Upper lobe of left lung (tissue), 6 donors: ENCODE data around the gene FLT1. TPM values are rescaled to one million over a fixed set of nuclear protein-coding genes. Genes with fewer than 3 reads are reported as not detected.

ENCODE experiments used
- ATAC-seq, 2 donors: fragments of 200-7000 bp; cut with Tn5 transposase; one replicate each; pipeline ENCODE4 v1.9.1; 2022; ENCODE audit warnings: mild to moderate bottlenecking in 2 of 2, moderate library complexity in 2 of 2; ENCODE audit not compliant: low FRiP score in 2 of 2
- DNase-seq, 2 donors: peaks; one replicate each; pipeline ENCODE4 v3.0.0-alpha.2; 2019 to 2020
- H3K27ac ChIP-seq, 4 donors: fragments of 200-600 bp; sonication (generic); one replicate each; pipeline ENCODE4 v1.5.1; 2016 to 2019
- H3K27me3 ChIP-seq, 4 donors: fragments of 200-600 bp; sonication (generic); one replicate each; pipeline ENCODE4 v1.5.1; 2017 to 2019
- H3K36me3 ChIP-seq, 4 donors: fragments of 200-600 bp; sonication (generic); one replicate each; pipeline ENCODE4 v1.5.1; 2016 to 2019
- H3K4me1 ChIP-seq, 4 donors: fragments of 200-600 bp; sonication (generic); one replicate each; pipeline ENCODE4 v1.5.1; 2018 to 2019
- H3K4me3 ChIP-seq, 4 donors: fragments of 200-600 bp; sonication (generic); one replicate each; pipeline ENCODE4 v1.5.1; 2017 to 2019; ENCODE audit warnings: mild to moderate bottlenecking in 2 of 4, moderate library complexity in 1 of 4
- H3K9me3 ChIP-seq, 4 donors: fragments of 200-600 bp; sonication (generic); one replicate each; pipeline ENCODE4 v1.5.1; 2018 to 2019
- CTCF ChIP-seq, 6 experiments: fragments of 450-650 bp in 4 of 6; fragments of 200-600 bp in 2 of 6; sonication (generic) in 2 of 6; IDR thresholded peaks; one replicate each; pipeline ENCODE4 v1.5.1; 2016 to 2019; ENCODE audit warnings: antibody characterized with exemption in 6 of 6
- EP300 ChIP-seq, 4 donors: sonication (generic); formaldehyde crosslinking; IDR thresholded peaks; one replicate each; pipeline ENCODE4 v1.5.1; 2017; ENCODE audit warnings: antibody characterized with exemption in 4 of 4, control low read depth in 2 of 4
- POLR2A ChIP-seq, 4 donors: fragments of 450-650 bp; IDR thresholded peaks; one replicate each; pipeline ENCODE4 v1.5.1; 2016 to 2017; ENCODE audit warnings: antibody characterized with exemption in 4 of 4, mild to moderate bottlenecking in 2 of 4
- POLR2AphosphoS5 ChIP-seq, 2 donors: sonication (generic); formaldehyde crosslinking; IDR thresholded peaks; one replicate each; pipeline ENCODE4 v1.5.1; 2017; ENCODE audit warnings: antibody characterized with exemption in 2 of 2
- WGBS, 2 donors: methylation state at CpG; one replicate each; pipeline ENCODE4 v1.1.5; 2017 to 2018; 5-methylcytosine and 5-hydroxymethylcytosine counted together
- total RNA-seq, 6 donors: library from RNA; depleted of rRNA in 4 of 6; stranded (reverse); fragments of >200 nt in 4 of 6; gene quantifications; one replicate each; pipeline versions ENCODE4 v1.1.0 to v1.2.1, GENCODE V29; 2016 to 2021
- donor health status: DM: no; HTN: no; CAD: no; lungs with moderate emphysema.
- donor health status: DM: no; HTN: yes; CAD: no; lungs with severe emphysema.

The FLT1 gene
- total RNA-seq, 6 donors from 2014 or later: 20.9 to 47.9 (median 25.5) TPM

- ATAC-seq (peak in 1 of 2 donors; percentile 52), DNase-seq (peak in 1 of 2 donors; percentile 86)
- Histone ChIP-seq H3K4me1 (peaks cover 26 to 35% (median 28%) of the 10 kb centered on the region in 4 donors), H3K9me3 (no peaks in the 10 kb centered on the region), H3K27ac (peak overlapping the region; percentile 84 to 93 (median 88)), H3K4me3 (peak overlapping the region in 3 of 4 donors; percentile 54 to 68 (median 66)), H3K36me3 (no peaks in the 10 kb centered on the region), H3K27me3 (peaks cover 0 to 26% (median 15%) of the 10 kb centered on the region in 4 donors)
- 8 to 9% methylated on average over 25 to 29 of the region's 33 CpGs for WGBS, 2 donors
- peak in 3 of 6 experiments; percentile 18 to 38 (median 36) for TF ChIP-seq CTCF (IDR thresholded peaks at IDR 0.05)
- no peak for TF ChIP-seq POLR2A (IDR thresholded peaks at IDR 0.05)
Observed at GRCh38 chr13:28495538-28496187, 735 bp upstream of the FLT1 start.

- H3K4me3 ChIP-seq: peak overlapping the region; percentile 53 to 68 (median 60)
- TF ChIP-seq POLR2AphosphoS5 (IDR thresholded peaks at IDR 0.05) (no peak), EP300 (IDR thresholded peaks at IDR 0.05) (no peak), POLR2A (IDR thresholded peaks at IDR 0.05) (no peak)
- no peaks in the 10 kb centered on the region for H3K36me3 ChIP-seq
- peak in 1 of 2 donors; percentile 29 for ATAC-seq
- H3K4me1 ChIP-seq: peaks cover 28 to 45% (median 34%) of the 10 kb centered on the region in 4 donors
- H3K27ac ChIP-seq: peak overlapping the region; percentile 84 to 93 (median 88)
- WGBS, 2 donors: 2% methylated on average over 21 of the region's 30 CpGs; no CpG with 5 or more reads in 1 of the 2 donors
- H3K9me3 ChIP-seq: no peaks in the 10 kb centered on the region
- peaks cover 0 to 26% (median 15%) of the 10 kb centered on the region in 4 donors for H3K27me3 ChIP-seq
- DNase-seq: no peak
Observed at GRCh38 chr13:28494504-28494777, 487 bp downstream of the FLT1 start.

- Histone ChIP-seq H3K9me3 (no peaks in the 10 kb centered on the region), H3K27me3 (peaks cover 0 to 26% (median 15%) of the 10 kb centered on the region in 4 donors), H3K4me3 (peak overlapping the region; percentile 53 to 68 (median 60)), H3K27ac (peak overlapping the region; percentile 84 to 93 (median 88)), H3K4me1 (peaks cover 30 to 45% (median 34%) of the 10 kb centered on the region in 4 donors), H3K36me3 (no peaks in the 10 kb centered on the region)
- ATAC-seq: peak in 1 of 2 donors; percentile 38
- peak in 1 of 2 donors; percentile 87 for DNase-seq
- TF ChIP-seq EP300 (IDR thresholded peaks at IDR 0.05): no peak
- WGBS, 2 donors: 0 to 6% methylated on average over 3 to 47 of the region's 60 CpGs
Observed at GRCh38 chr13:28493740-28494503, 1.0 kb downstream of the FLT1 start.

- Histone ChIP-seq H3K36me3 (no peaks in the 10 kb centered on the region), H3K9me3 (no peaks in the 10 kb centered on the region), H3K27me3 (peaks cover 0 to 26% (median 15%) of the 10 kb centered on the region in 4 donors), H3K4me3 (peak overlapping the region in 3 of 4 donors; percentile 54 to 68 (median 66)), H3K4me1 (peaks cover 30 to 45% (median 34%) of the 10 kb centered on the region in 4 donors), H3K27ac (no peak overlapping the region)
- no peak for ATAC-seq
- DNase-seq: no peak
- TF ChIP-seq CTCF (IDR thresholded peaks at IDR 0.05): no peak
- TF ChIP-seq POLR2A (IDR thresholded peaks at IDR 0.05): no peak
- WGBS, 2 donors: 43 to 63% methylated on average over 10 of the region's 10 CpGs
Observed at GRCh38 chr13:28492569-28493367, 2.2 kb downstream of the FLT1 start.

- TF ChIP-seq POLR2AphosphoS5 (IDR thresholded peaks at IDR 0.05) (peak in 1 of 2 donors; percentile 41), POLR2A (IDR thresholded peaks at IDR 0.05) (no peak), CTCF (IDR thresholded peaks at IDR 0.05) (no peak), EP300 (IDR thresholded peaks at IDR 0.05) (no peak)
- ATAC-seq: no peak
- Histone ChIP-seq H3K4me1 (peaks cover 20 to 29% (median 25%) of the 10 kb centered on the region in 4 donors), H3K27ac (no peak overlapping the region), H3K4me3 (peak overlapping the region in 1 of 4 donors; percentile 24), H3K9me3 (no peaks in the 10 kb centered on the region), H3K36me3 (no peaks in the 10 kb centered on the region), H3K27me3 (peaks cover 0 to 21% (median 10%) of the 10 kb centered on the region in 4 donors)
- no peak for DNase-seq
- WGBS, 2 donors: 37 to 43% methylated on average over 6 of the region's 6 CpGs
Observed at GRCh38 chr13:28490061-28490460, 4.9 kb downstream of the FLT1 start.
